ENCODE results near the gene NMU. TPM values are rescaled to one million over a fixed set of nuclear protein-coding genes. Genes with fewer than 3 reads are reported as not detected.
A peak's percentile ranks its signal among the peaks of the same experiment; 100 is the strongest.

Gene NMU
- total RNA-seq, 4 donors from 2014 or later: 5.8 TPM; not detected in 3

DNA sequence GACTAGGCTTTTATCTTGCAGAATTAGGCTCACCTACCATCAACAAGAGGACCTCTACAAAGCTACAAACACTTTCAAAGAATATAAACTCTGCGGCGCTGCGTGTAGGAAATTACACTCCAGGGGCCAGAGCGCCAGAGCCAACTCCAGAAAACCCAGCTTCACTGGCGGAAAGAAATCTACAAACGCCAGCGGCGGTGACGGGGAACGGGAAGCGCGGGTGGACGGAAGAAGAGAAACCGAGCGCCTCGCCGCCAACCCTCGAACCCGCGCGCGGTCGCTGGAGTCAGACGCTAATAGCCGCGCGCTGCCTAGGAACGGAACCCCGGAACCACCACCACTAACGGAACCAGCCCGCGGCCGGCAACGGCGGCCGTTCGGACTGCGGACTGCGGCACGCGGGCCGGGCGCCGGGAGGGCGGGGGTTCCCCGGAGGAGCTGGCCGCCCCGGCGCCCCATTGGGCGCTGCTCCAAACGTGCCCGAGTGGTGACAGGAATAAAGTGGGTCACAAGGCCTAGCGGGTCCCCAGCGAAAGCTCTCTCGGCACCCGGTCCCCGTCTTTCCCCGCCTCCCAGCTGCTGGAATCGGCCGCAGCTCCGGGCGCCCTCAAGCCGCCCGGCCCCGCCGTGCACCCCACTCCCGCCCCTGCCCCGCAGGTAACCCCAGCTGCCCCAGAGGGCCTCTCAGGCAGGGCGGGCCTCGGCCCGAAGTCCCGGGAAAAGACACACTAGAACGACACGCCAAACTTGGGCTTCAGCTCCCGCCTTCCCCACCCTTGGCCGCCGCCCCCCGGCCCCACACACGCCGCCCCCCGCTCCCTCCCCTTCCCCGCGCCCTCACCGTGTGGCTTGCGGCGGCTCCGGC lies 90.2 kb downstream of the NMU start:
- no peaks in the 10 kb centered on the region for H3K9me3 ChIP-seq
- H3K27me3 ChIP-seq: no peaks in the 10 kb centered on the region
- peak overlapping the region; percentile 98 to 99 for H3K27ac ChIP-seq
- H3K4me3 ChIP-seq: peak overlapping the region; percentile 76 to 80
- H3K36me3 ChIP-seq: no peaks in the 10 kb centered on the region
- intact Hi-C loops (cut with DNase I; ENCODE audit: low total_unique reads): loop anchor here (5.0 kb wide), 1 partner anchor 189 kb away; no protein-coding TSS in a partner anchor
- peak; percentile 66 to 75 for DNase-seq
- H3K4me1 ChIP-seq: no peaks in the 10 kb centered on the region
- TF ChIP-seq, protein P1, sequence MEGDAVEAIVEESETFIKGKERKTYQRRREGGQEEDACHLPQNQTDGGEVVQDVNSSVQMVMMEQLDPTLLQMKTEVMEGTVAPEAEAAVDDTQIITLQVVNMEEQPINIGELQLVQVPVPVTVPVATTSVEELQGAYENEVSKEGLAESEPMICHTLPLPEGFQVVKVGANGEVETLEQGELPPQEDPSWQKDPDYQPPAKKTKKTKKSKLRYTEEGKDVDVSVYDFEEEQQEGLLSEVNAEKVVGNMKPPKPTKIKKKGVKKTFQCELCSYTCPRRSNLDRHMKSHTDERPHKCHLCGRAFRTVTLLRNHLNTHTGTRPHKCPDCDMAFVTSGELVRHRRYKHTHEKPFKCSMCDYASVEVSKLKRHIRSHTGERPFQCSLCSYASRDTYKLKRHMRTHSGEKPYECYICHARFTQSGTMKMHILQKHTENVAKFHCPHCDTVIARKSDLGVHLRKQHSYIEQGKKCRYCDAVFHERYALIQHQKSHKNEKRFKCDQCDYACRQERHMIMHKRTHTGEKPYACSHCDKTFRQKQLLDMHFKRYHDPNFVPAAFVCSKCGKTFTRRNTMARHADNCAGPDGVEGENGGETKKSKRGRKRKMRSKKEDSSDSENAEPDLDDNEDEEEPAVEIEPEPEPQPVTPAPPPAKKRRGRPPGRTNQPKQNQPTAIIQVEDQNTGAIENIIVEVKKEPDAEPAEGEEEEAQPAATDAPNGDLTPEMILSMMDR (IDR thresholded peaks at IDR 0.05): no peak
- peak in 1 of 2 donors; percentile 51 for TF ChIP-seq POLR2A (IDR thresholded peaks at IDR 0.05)

Other genes starting within 250 kb of the NMU start
- 100 to 1,000 TPM; 123 to 191 (median 145) TPM for gene TMEM165, start 240.3 kb downstream of the NMU start, total RNA-seq
- gene CLOCK, start 89.4 kb downstream of the NMU start, total RNA-seq: 10 to 100 TPM; 13.3 to 60.3 (median 29.1) TPM
- gene PDCL2, start 44.1 kb downstream of the NMU start, total RNA-seq: not detected
- not detected for gene EXOC1L, start 183.5 kb upstream of the NMU start, total RNA-seq
- gene EXOC1, start 217.3 kb upstream of the NMU start, total RNA-seq: 10 to 100 TPM; 14.7 to 59.9 (median 33.8) TPM